Keratinocyte (primary cell): ENCODE results near the gene PEX11A.

Source experiments
- CTCF ChIP-seq, 3 experiments: IDR thresholded peaks in 1 of 3; conservative IDR thresholded peaks in 1 of 3; optimal IDR thresholded peaks in 1 of 3; 2 replicates in 2 of 3; 3 replicates in 1 of 3; pipeline versions ENCODE3 to v1.5.1; 2011; ENCODE audit warnings: low read length in 3 of 3, mild to moderate bottlenecking in 3 of 3, moderate library complexity in 2 of 3, control low read depth in 1 of 3, inconsistent platforms in 1 of 3; ENCODE audit not compliant: insufficient read depth in 2 of 3; ENCODE audit errors: extremely low read depth in 1 of 3
- EZH2 ChIP-seq: IDR thresholded peaks from one replicate; pipeline ENCODE4 v1.6.1; 2012; ENCODE audit warnings: inconsistent platforms, mild to moderate bottlenecking, low read length, moderate library complexity

- TF ChIP-seq CTCF (optimal IDR thresholded peaks at IDR 0.05 in 1 of 3, IDR thresholded peaks at IDR 0.05 in 1 of 3, conservative IDR thresholded peaks at IDR 0.05 in 1 of 3; ENCODE audit: extremely low read depth in 1 of 3, insufficient read depth in 2 of 3, low read length in 3 of 3), result no peak
- TF ChIP-seq EZH2, result no peak
These were observed 24.2 kb downstream of the PEX11A start for GRCh38 chr15:89666184-89666857.
